Stimulated activated CD4-positive, alpha-beta T cell treated with anti-CD3 and anti-CD28 coated beads, Interleukin-4, amount 100 ng/mL, for 4 hours (primary cell): ENCODE data around the gene CAMK2B.
"Not testable (repeated sequence)": the region's sequence is repeated elsewhere in the genome, so short reads cannot be mapped to it uniquely, and the experiment has no call there.

Experiments used
- DNase-seq, 2 experiments: peaks; one replicate each; pipeline ENCODE4 v3.0.0-alpha.2; 2020

Gene CAMK2B

DNA sequence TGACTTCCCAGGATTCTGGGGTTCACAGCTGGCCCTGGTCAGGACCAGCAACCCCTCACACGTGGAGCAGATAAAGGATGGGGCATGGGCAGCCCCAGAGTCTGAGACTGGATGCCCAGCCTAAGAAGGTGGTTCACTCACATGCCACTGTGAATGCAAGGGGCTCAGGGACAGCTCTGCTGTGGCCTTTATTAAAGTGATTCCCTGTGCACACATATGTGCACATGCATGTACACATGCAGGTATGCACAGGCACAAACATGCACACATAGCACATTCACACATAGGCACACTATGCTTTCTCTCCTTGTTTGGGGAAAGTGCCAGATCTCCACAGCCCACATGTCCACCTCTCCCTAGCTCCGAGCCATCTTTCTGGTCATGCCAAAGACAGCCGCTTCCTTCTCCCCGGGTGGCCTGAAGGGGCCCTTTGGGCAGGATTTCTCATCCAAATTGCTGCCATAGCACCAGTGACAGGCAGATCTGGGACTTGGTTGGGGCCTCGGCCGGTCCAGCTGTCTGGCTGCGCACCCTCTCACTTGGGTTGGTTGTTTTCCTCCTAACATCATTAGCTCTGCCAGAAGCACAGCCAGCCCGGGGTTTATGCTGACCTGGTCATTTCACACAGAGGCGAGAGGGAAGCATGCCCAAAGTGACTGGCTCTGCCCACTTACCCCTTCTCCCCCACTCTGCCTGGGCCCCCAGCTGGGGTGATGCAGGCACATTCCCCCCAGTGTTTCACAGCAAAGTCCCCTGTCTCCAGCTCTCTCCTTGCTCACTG is 137.6 kb downstream of the CAMK2B start:
- no peak for DNase-seq

- DNase-seq: no peak
These were observed 138.7 kb downstream of the CAMK2B start for GRCh38 chr7:44186736-44187135.

DNA sequence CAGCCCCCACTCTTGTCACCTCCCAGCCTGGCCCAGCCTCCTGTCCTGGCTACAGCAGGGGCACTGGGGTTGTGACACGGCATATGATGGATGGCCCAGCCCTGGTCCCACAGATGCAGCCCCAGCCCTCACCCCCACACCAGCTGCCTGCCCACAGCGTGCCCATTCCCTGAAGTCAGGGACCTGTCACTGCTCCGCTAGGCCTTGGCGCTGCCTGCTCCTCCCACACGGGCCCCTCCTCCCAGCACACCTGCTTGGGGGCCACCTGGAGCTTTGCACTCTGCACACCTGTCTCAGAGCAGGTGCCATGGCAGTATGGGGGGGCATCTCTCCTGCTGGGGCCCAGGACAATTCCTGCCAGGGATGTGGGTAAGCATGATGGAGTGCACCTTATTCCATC is 139.7 kb downstream of the CAMK2B start:
- DNase-seq: no peak

- DNase-seq: no peak
These were observed 140.4 kb downstream of the CAMK2B start for GRCh38 chr7:44184873-44185446.

- no peak for DNase-seq
These were observed 141.1 kb downstream of the CAMK2B start for GRCh38 chr7:44184206-44184872.

DNA sequence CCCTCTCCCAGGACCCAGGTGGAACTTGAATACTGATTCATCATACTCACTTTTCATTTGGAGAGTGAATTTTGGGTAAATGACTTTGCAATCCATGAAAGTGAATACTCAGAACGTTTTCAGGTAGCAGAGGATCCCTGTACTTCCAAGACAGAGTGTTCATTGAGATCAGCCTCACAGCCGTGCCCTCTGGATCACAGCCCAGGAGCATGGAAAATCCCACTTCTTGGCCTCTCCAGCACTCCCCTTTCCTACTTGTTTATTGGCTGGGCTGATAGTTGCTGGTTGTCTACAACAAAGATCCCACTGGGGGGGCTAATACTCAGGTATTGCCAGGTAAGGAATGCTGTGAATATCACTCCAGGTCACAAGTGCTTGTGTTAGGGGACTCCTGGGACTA is 142.0 kb downstream of the CAMK2B start:
- no peak for DNase-seq

DNA sequence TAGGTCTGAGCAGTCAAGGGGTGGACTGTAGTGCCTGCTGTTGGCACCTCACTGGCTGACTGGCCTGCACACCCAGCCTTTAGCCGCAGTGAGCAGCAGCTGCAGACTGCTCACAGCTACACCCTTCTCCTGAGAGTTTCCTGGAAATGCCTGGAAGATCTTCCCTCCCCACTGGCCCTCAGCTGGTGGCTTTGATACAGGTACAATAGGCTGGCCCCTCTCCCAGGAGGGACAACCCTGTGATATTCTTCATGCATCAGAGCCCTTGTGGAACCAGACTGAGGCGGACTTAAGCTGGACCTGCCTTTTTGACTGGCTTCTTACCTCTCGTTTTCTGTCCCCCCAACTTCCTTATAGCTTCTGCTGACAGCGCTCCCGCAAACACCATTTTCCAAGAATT is 142.6 kb downstream of the CAMK2B start:
- no peak for DNase-seq

GRCh38 chr7:44180631-44181030 is 144.8 kb downstream of the CAMK2B start:
- no peak for DNase-seq

GRCh38 chr7:44177570-44178131 is 147.7 kb downstream of the CAMK2B start:
- no peak for DNase-seq

- DNase-seq: no peak
These were observed 148.9 kb downstream of the CAMK2B start for GRCh38 chr7:44176486-44176885.

DNA sequence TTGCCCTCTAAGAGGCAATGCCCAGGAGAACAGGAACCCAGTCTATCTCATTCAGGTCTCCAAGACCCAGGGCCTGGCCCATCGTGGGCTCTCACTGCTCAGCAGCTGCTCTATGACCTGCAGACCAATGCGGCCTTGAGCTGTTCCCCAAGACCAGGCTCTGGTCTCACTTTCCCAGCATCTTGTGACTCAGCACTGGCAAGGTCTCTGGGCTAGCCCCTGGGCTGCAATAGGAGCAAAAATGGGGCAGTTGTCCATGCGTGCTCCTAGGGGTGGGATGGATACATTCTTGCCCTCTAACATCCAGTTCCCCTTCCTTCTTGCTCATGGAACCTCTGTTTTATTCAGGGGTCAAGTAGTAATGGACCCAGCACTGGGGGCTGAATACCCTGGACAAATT is 149.7 kb downstream of the CAMK2B start:
- no peak for DNase-seq

DNA sequence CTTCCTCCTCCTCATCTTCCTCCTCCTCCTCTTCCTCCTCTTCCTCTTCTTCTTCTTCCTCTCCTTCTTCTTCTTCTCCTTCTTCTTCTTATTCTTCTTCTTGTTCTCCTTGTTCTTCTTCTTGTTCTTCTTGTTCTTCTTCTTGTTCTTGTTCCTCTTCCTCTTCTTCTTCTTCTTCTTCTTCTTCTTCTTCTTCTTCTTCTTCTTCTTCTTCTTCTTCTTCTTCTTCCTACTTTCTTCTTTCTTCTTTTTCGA is 150.8 kb downstream of the CAMK2B start:
- not testable (repeated sequence) for DNase-seq

GRCh38 chr7:44173911-44174693 is 151.3 kb downstream of the CAMK2B start:
- no peak for DNase-seq

DNA sequence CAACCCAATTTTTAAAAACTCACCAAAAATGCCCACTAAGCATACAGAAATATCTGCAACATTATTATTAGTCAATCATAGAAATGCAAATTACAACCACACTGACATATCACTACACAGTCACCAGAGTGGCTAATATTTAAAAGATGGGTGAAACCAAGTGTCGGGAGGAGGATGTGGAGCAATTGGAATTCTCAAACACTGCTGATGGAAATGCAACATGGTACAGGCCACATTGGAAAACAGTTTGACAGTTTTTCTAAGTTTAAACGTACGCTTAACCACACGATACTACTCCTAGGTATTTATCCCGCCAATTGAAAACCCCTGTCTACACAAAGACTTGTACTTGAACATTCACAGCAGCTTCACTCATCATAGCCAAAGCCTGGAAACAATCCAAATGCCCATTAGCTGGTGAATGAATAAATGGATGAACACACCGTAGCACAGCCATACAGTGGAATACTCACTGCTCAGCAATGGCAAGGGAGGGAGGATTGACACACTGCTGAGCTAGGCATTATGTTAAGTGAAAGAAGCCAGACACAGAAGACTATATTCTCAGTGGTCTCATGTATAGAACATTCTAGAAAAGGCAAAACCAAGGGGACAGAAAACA is 152.5 kb downstream of the CAMK2B start:
- DNase-seq: no peak

DNA sequence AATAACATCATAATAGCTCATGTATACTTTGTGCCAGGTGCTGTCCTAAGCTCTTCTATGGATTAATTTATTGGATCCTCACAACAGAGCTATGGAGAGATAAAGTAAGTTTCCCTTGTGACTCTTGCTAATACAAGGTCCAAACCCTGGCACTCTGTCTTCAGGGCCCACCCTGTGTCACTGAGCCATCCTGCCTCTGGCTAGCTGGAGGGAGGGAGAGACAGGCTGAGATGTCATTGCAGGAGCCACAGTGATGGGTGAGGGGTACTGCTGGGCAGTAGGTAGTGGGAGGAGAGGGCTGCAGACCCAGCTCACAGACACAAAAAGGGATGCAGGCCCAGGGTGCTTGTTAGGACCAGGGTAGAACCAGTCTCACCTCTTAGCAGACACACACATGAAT is 153.0 kb downstream of the CAMK2B start:
- no peak for DNase-seq

GRCh38 chr7:44171901-44172300 is 153.5 kb downstream of the CAMK2B start:
- not testable (repeated sequence) for DNase-seq

DNA sequence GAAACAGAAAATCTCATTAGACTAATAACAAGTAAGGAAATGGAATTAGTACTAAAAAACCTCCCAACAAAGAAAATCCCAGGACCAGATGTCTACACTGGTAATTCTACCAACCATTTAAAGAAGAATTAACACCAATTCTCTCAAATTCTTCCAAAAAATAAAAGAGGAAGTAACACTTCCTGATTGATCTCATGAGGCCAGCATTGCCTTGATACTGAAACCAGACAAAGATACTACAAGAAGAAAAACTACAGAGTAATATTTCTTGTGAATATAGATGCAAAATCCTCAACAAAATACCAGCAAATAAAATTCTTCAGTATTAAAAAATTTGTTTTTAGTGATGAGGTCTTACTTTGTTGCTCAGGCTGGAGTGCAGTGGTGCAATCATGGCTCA is 157.5 kb downstream of the CAMK2B start:
- no peak for DNase-seq
